NB4 (cell line): ENCODE data around the gene XXYLT1.

ENCODE experiments used
- CTCF ChIP-seq: IDR thresholded peaks from one replicate; pipeline ENCODE4 v1.5.1; 2012; ENCODE audit warnings: low read depth, low read length
- MAX ChIP-seq: IDR thresholded peaks from 2 replicates; pipeline ENCODE4 v1.6.1; 2011; ENCODE audit warnings: low read depth, low read length
- MYC ChIP-seq: IDR thresholded peaks from 2 replicates; pipeline ENCODE4 v1.6.1; 2011; ENCODE audit warnings: low read depth, low read length
- POLR2A ChIP-seq: IDR thresholded peaks from 2 replicates; pipeline ENCODE4 v1.6.1; 2011; ENCODE audit warnings: mild to moderate bottlenecking; ENCODE audit not compliant: insufficient read length; ENCODE audit errors: extremely low read depth

GRCh38 chr3:195270817-195271409 lies at the start of gene XXYLT1:
- no peak for TF ChIP-seq MAX
- peak; percentile 22 for TF ChIP-seq CTCF
- TF ChIP-seq POLR2A, result peak; percentile 55
- TF ChIP-seq MYC, result no peak
